ENCODE measurements around the gene PCBP2. TPM values are rescaled to one million over a fixed set of nuclear protein-coding genes. Genes with fewer than 3 reads are reported as not detected.

The PCBP2 gene
- total RNA-seq, 4 donors from 2014 or later = 622 to 768 (median 702) TPM

- TF ChIP-seq CTCF (IDR thresholded peaks at IDR 0.05; ENCODE audit: low read depth) = no peak
Measured at GRCh38 chr12:53504004-53504920, 52.4 kb downstream of the PCBP2 start.

- no peak for TF ChIP-seq CTCF (IDR thresholded peaks at IDR 0.05; ENCODE audit: low read depth)
Measured at GRCh38 chr12:53505086-53505485, 53.2 kb downstream of the PCBP2 start.

- TF ChIP-seq CTCF (IDR thresholded peaks at IDR 0.05; ENCODE audit: low read depth) = no peak
Measured at GRCh38 chr12:53505555-53506449, 53.9 kb downstream of the PCBP2 start.

GRCh38 chr12:53506450-53506785, 54.5 kb downstream of the PCBP2 start:
- no peak for TF ChIP-seq CTCF (IDR thresholded peaks at IDR 0.05; ENCODE audit: low read depth)

GRCh38 chr12:53506881-53507602, 55.1 kb downstream of the PCBP2 start, which contains the start of gene NPFF:
Gene NPFF, minus strand, starts transcription at chr12:53507484. Its CDS starts 10 bp downstream, at chr12:53507474.
- TF ChIP-seq CTCF (IDR thresholded peaks at IDR 0.05; ENCODE audit: low read depth) = no peak

GRCh38 chr12:53507603-53507885, 55.6 kb downstream of the PCBP2 start:
- TF ChIP-seq CTCF (IDR thresholded peaks at IDR 0.05; ENCODE audit: low read depth) = no peak

All from subcutaneous adipose tissue (tissue), 4 donors.